ENCODE measurements around the gene ING3. TPM values are rescaled to one million over a fixed set of nuclear protein-coding genes. Genes with fewer than 3 reads are reported as not detected.

ING3 gene
- total and polyA plus RNA-seq, 2 donors, result 11.3 to 38.2 TPM

DNA sequence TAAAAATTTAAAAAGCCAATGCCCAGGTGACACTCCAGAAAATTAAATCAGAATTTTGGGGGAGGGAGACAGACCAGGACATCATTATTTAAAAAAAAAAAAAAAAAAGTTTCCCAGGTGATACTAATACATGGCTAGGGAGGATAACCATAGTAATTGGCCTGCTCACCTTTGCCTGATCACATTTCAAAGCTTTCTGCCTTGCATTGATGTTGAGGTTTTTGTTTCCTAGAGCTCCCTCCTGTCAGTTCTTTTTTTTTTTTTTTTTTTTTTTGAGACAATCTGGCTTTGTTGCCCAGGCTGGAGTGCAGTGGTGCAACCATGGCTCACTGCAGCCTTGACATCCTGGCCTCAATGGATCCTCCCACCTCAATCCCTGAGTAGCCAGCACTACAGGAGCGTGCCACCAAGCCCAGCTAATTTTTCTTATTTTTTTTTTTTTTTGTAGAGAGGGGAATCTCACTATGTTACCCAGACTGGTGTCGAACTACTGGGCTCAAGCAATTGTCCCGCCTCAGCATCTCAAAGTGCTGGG is 76.1 kb downstream of the ING3 start:
- no peak overlapping the region for H3K27ac ChIP-seq (ENCODE audit: low read depth)
- H3K4me1 ChIP-seq (ENCODE audit: insufficient read depth), result peaks cover 2% of the 10 kb centered on the region
- H3K4me3 ChIP-seq (ENCODE audit: low read depth, low read length), result no peak overlapping the region
- no peak for DNase-seq (ENCODE audit: extremely low spot score)
- H3K36me3 ChIP-seq (ENCODE audit: insufficient read depth), result no peaks in the 10 kb centered on the region
- WGBS, result 95% methylated on average over 3 of the region's 3 CpGs

Small RNAs within 50 kb of the gene (small RNA-seq; reads per million reads assigned to genes)
- not detected for gene RNA5SP240

Other genes with a start within 250 kb of the ING3 start
- 29.4 TPM for gene TSPAN12, start 92.6 kb upstream of the ING3 start, total RNA-seq
- gene TSPAN12, start 92.6 kb upstream of the ING3 start, polyA plus RNA-seq, result 13.8 TPM
- 78.4 TPM for gene CPED1, start 37.9 kb downstream of the ING3 start, total RNA-seq
- 33.4 TPM for gene CPED1, start 37.9 kb downstream of the ING3 start, polyA plus RNA-seq